GM12878 (cell line): ENCODE data around the gene N4BP3.

ENCODE experiments used
- CHD1 ChIP-seq: IDR thresholded peaks from 2 replicates; pipeline ENCODE4 v1.6.1; 2012; ENCODE audit warnings: low read depth, low read length, improper control_type of control experiment
- CTCF ChIP-seq, 3 experiments: IDR thresholded peaks in 2 of 3; conservative IDR thresholded peaks in 1 of 3; 2 replicates each; pipeline ENCODE4 v1.5.1; 2011; ENCODE audit warnings: low read depth in 3 of 3, low read length in 3 of 3, mild to moderate bottlenecking in 3 of 3, control low read depth in 2 of 3, moderate library complexity in 2 of 3, inconsistent platforms in 1 of 3, mixed read lengths in 1 of 3; ENCODE audit not compliant: control insufficient read depth in 2 of 3, insufficient read depth in 1 of 3; ENCODE audit errors: extremely low read depth in 1 of 3
- HSF1 ChIP-seq: fragments of 150-350 bp; IDR thresholded peaks from 2 replicates; pipeline ENCODE4 v1.6.1; 2014; ENCODE audit warnings: mild to moderate bottlenecking, low read depth, low read length
- KLF5 ChIP-seq: fragments of 450-650 bp; IDR thresholded peaks from 2 replicates; pipeline ENCODE4 v1.6.1; 2014; ENCODE audit warnings: mild to moderate bottlenecking; ENCODE audit not compliant: partially characterized antibody
- LARP7 ChIP-seq: fragments of 450-650 bp; IDR thresholded peaks from 2 replicates; pipeline ENCODE4 v1.6.1; 2017; ENCODE audit warnings: mild to moderate bottlenecking
- POLR2A ChIP-seq: IDR thresholded peaks from 2 replicates; pipeline ENCODE4 v1.6.1; 2011; ENCODE audit warnings: low read depth, mild to moderate bottlenecking, low read length
- POLR2AphosphoS5 ChIP-seq: IDR thresholded peaks from 2 replicates; pipeline ENCODE4 v1.6.1; 2011; ENCODE audit warnings: mild to moderate bottlenecking, low read length, inconsistent platforms
- RELB ChIP-seq: fragments of 450-650 bp; IDR thresholded peaks from 2 replicates; pipeline ENCODE4 v1.6.1; 2017; ENCODE audit warnings: low read depth, mild to moderate bottlenecking, moderate library complexity
- SUPT20H ChIP-seq: IDR thresholded peaks from 2 replicates; pipeline ENCODE4 v1.6.1; 2011; ENCODE audit warnings: low read depth, mild to moderate bottlenecking, low read length, moderate library complexity, borderline replicate concordance; ENCODE audit not compliant: control insufficient read depth

- TF ChIP-seq HSF1 (no peak), SUPT20H (no peak), LARP7 (no peak), CTCF (IDR thresholded peaks at IDR 0.05 in 2 of 3, conservative IDR thresholded peaks at IDR 0.05 in 1 of 3; ENCODE audit: control insufficient read depth in 2 of 3, extremely low read depth in 1 of 3, insufficient read depth in 1 of 3, low read depth in 3 of 3, low read length in 3 of 3) (no peak), POLR2A (no peak), KLF5 (no peak), CHD1 (no peak), RELB (no peak), POLR2AphosphoS5 (no peak)
Measured at GRCh38 chr5:178107756-178108310, 5.5 kb upstream of the N4BP3 start.
